Neutrophil (primary cell): Measurements from ENCODE around the gene GOSR2.

Experiments
- H3K27ac ChIP-seq: fragments of 200-600 bp; sonication (generic); 2 replicates; pipeline ENCODE4 v1.5.1; 2016; ENCODE audit warnings: mild to moderate bottlenecking, moderate library complexity
- H3K27me3 ChIP-seq: fragments of 200-600 bp; sonication (generic); 2 replicates; pipeline ENCODE4 v1.6.0; 2016; ENCODE audit warnings: mild to moderate bottlenecking
- H3K36me3 ChIP-seq: fragments of 200-600 bp; sonication (generic); 2 replicates; pipeline ENCODE4 v1.5.1; 2017
- H3K4me1 ChIP-seq, 2 experiments: fragments of 200-600 bp in 1 of 2; sonication (generic) in 1 of 2; 1 replicate in 1 of 2; 2 replicates in 1 of 2; pipeline versions ENCODE4 v1.5.1 to v1.6.1; 2013 to 2016; ENCODE audit warnings: low read depth in 1 of 2, low read length in 1 of 2, mild to moderate bottlenecking in 1 of 2, moderate library complexity in 1 of 2; ENCODE audit not compliant: control insufficient read depth in 1 of 2, insufficient read depth in 1 of 2
- H3K4me3 ChIP-seq, 2 experiments: fragments of 200-600 bp in 1 of 2; sonication (generic) in 1 of 2; 1 replicate in 1 of 2; 2 replicates in 1 of 2; pipeline ENCODE4 v1.5.1; 2013 to 2016; ENCODE audit warnings: low read depth in 1 of 2, low read length in 1 of 2, mild to moderate bottlenecking in 1 of 2, moderate library complexity in 1 of 2
- H3K9me3 ChIP-seq: fragments of 200-600 bp; sonication (generic); 2 replicates; pipeline ENCODE4 v1.5.1; 2016
- CTCF ChIP-seq: fragments of 200-600 bp; sonication (generic); IDR thresholded peaks from 2 replicates; pipeline ENCODE4 v1.5.1; 2016; ENCODE audit warnings: antibody characterized with exemption

Gene GOSR2

GRCh38 chr17:46960152-46960551, 37.2 kb downstream of the GOSR2 start:
- no peak overlapping the region for H3K4me3 ChIP-seq
- H3K4me1 ChIP-seq = no peaks in the 10 kb centered on the region
- TF ChIP-seq CTCF = no peak
- peaks cover 38% of the 10 kb centered on the region for H3K27me3 ChIP-seq
- H3K9me3 ChIP-seq = no peaks in the 10 kb centered on the region
- no peak overlapping the region for H3K27ac ChIP-seq
- H3K36me3 ChIP-seq = no peaks in the 10 kb centered on the region

GRCh38 chr17:46962374-46962790, 39.4 kb downstream of the GOSR2 start:
- Histone ChIP-seq H3K27ac (no peak overlapping the region), H3K4me3 (no peak overlapping the region), H3K27me3 (peaks cover 53% of the 10 kb centered on the region), H3K9me3 (no peaks in the 10 kb centered on the region), H3K4me1 (no peaks in the 10 kb centered on the region), H3K36me3 (no peaks in the 10 kb centered on the region)
- no peak for TF ChIP-seq CTCF

GRCh38 chr17:46963571-46963970, 40.6 kb downstream of the GOSR2 start:
- no peak overlapping the region for H3K27ac ChIP-seq
- TF ChIP-seq CTCF = no peak
- no peaks in the 10 kb centered on the region for H3K9me3 ChIP-seq
- H3K36me3 ChIP-seq = no peaks in the 10 kb centered on the region
- H3K4me3 ChIP-seq = no peak overlapping the region
- peaks cover 44% of the 10 kb centered on the region for H3K27me3 ChIP-seq
- no peaks in the 10 kb centered on the region for H3K4me1 ChIP-seq

- TF ChIP-seq CTCF = no peak
- H3K9me3 ChIP-seq = no peaks in the 10 kb centered on the region
- no peak overlapping the region for H3K27ac ChIP-seq
- H3K36me3 ChIP-seq = no peaks in the 10 kb centered on the region
- peaks cover 33% of the 10 kb centered on the region for H3K27me3 ChIP-seq
- no peak overlapping the region for H3K4me3 ChIP-seq
- H3K4me1 ChIP-seq = no peaks in the 10 kb centered on the region
These were observed 41.6 kb downstream of the GOSR2 start for GRCh38 chr17:46964315-46965265.

GRCh38 chr17:46968224-46968834, 45.4 kb downstream of the GOSR2 start:
- H3K4me1 ChIP-seq = no peaks in the 10 kb centered on the region
- H3K4me3 ChIP-seq = no peak overlapping the region
- no peaks in the 10 kb centered on the region for H3K9me3 ChIP-seq
- no peak overlapping the region for H3K27ac ChIP-seq
- peaks cover 18% of the 10 kb centered on the region for H3K27me3 ChIP-seq
- no peaks in the 10 kb centered on the region for H3K36me3 ChIP-seq
- TF ChIP-seq CTCF = no peak
